Smooth muscle cell (in vitro differentiated cells): Measurements from ENCODE around the gene RAB3IL1. TPM values are rescaled to one million over a fixed set of nuclear protein-coding genes. Genes with fewer than 3 reads are reported as not detected.

Experiments
- DNase-seq: peaks from one replicate; lab custom pipeline; 2025; ENCODE audit not compliant: unreplicated experiment; lab: John Stamatoyannopoulos, UW
- H2AFZ ChIP-seq: fragments of 200-600 bp; sonication (generic); 2 replicates; pipeline ENCODE4 v1.6.0; 2016; ENCODE audit warnings: antibody characterized with exemption, low read depth, mild to moderate bottlenecking
- H3F3A ChIP-seq: fragments of 200-600 bp; sonication (generic); 2 replicates; pipeline ENCODE4 v1.6.0; 2017; ENCODE audit warnings: antibody characterized with exemption, low read depth
- H3K27ac ChIP-seq: fragments of 200-600 bp; sonication (generic); 2 replicates; pipeline ENCODE4 v1.5.1; 2016; ENCODE audit warnings: low read depth, mild to moderate bottlenecking
- H3K27me3 ChIP-seq: fragments of 200-600 bp; sonication (generic); 2 replicates; pipeline ENCODE4 v1.6.1; 2016; ENCODE audit warnings: low read depth, mild to moderate bottlenecking
- H3K36me3 ChIP-seq: fragments of 200-600 bp; sonication (generic); 2 replicates; pipeline ENCODE4 v1.5.1; 2016; ENCODE audit warnings: low read depth
- H3K4me1 ChIP-seq: fragments of 200-600 bp; sonication (generic); 2 replicates; pipeline ENCODE4 v1.5.1; 2016; ENCODE audit warnings: low read depth
- H3K4me2 ChIP-seq: fragments of 200-600 bp; sonication (generic); 2 replicates; pipeline ENCODE4 v1.6.0; 2016; ENCODE audit warnings: mild to moderate bottlenecking
- H3K4me3 ChIP-seq: fragments of 200-600 bp; sonication (generic); 2 replicates; pipeline ENCODE4 v1.5.1; 2016; ENCODE audit warnings: mild to moderate bottlenecking
- H3K79me2 ChIP-seq: fragments of 200-600 bp; sonication (generic); 2 replicates; pipeline ENCODE4 v1.6.0; 2016; ENCODE audit warnings: low read depth, mild to moderate bottlenecking
- H3K9ac ChIP-seq: fragments of 200-600 bp; sonication (generic); 2 replicates; pipeline ENCODE4 v1.6.0; 2016; ENCODE audit warnings: low read depth
- H3K9me3 ChIP-seq: fragments of 200-600 bp; sonication (generic); replicated peaks from 2 replicates; pipeline ENCODE4 v1.5.1; 2016; ENCODE audit warnings: low read depth
- H4K20me1 ChIP-seq: fragments of 200-600 bp; sonication (generic); 2 replicates; pipeline ENCODE4 v1.6.0; 2016; ENCODE audit warnings: low read depth
- CTCF ChIP-seq: fragments of 200-600 bp; sonication (generic); IDR thresholded peaks from 2 replicates; pipeline ENCODE4 v1.5.1; 2017; ENCODE audit warnings: borderline replicate concordance, mild to moderate bottlenecking, antibody characterized with exemption; ENCODE audit not compliant: insufficient read depth, poor library complexity, severe bottlenecking
- WGBS: methylation state at CpG from one replicate; pipeline ENCODE4 v1.1.7; 2016; ENCODE audit warnings: low lambda C conversion rate; 5-methylcytosine and 5-hydroxymethylcytosine counted together
- polyA plus RNA-seq: library from polyadenylated mRNA; unstranded; fragments of >200 nt; fragmentation: Nextera tagmentation; extraction: Ambion mirVana; gene quantifications from 2 replicates; pipeline ENCODE4 v1.2.1, GENCODE V29; 2016
- total RNA-seq: library from RNA; depleted of rRNA; stranded (reverse); fragments of >200 nt; gene quantifications from 2 replicates; pipeline ENCODE4 v1.2.3, GENCODE V29; 2014

RAB3IL1 gene
- total and polyA plus RNA-seq, 2 experiments from 2014 or later = 4.9 to 11.6 TPM

GRCh38 chr11:61872935-61873565 is 44.3 kb downstream of the RAB3IL1 start:
- Histone ChIP-seq H4K20me1 (no peaks in the 10 kb centered on the region), H3F3A (no peaks in the 10 kb centered on the region), H3K36me3 (no peaks in the 10 kb centered on the region), H3K9ac (no peak overlapping the region), H3K79me2 (no peaks in the 10 kb centered on the region), H2AFZ (no peak overlapping the region), H3K4me3 (no peak overlapping the region), H3K27me3 (no peaks in the 10 kb centered on the region), H3K9me3 (no peaks in the 10 kb centered on the region), H3K4me1 (peaks cover 12% of the 10 kb centered on the region), H3K4me2 (no peak overlapping the region), H3K27ac (no peak overlapping the region)
- 90% methylated on average over 20 of the region's 20 CpGs for WGBS
- no peak for DNase-seq
- TF ChIP-seq CTCF = no peak

GRCh38 chr11:61871158-61871597 is 46.2 kb downstream of the RAB3IL1 start:
- peak; percentile 51 for DNase-seq
- Histone ChIP-seq H4K20me1 (no peaks in the 10 kb centered on the region), H3K4me3 (peak overlapping the region; percentile 28), H3K4me1 (peaks cover 12% of the 10 kb centered on the region), H3K4me2 (peak overlapping the region; percentile 78), H3K27ac (no peak overlapping the region), H3K9ac (no peak overlapping the region), H3F3A (peaks cover 4% of the 10 kb centered on the region), H3K9me3 (no peaks in the 10 kb centered on the region), H2AFZ (no peak overlapping the region), H3K36me3 (no peaks in the 10 kb centered on the region), H3K79me2 (no peaks in the 10 kb centered on the region), H3K27me3 (no peaks in the 10 kb centered on the region)
- peak; percentile 90 for TF ChIP-seq CTCF
- WGBS = 5% methylated on average over 24 of the region's 24 CpGs

DNA sequence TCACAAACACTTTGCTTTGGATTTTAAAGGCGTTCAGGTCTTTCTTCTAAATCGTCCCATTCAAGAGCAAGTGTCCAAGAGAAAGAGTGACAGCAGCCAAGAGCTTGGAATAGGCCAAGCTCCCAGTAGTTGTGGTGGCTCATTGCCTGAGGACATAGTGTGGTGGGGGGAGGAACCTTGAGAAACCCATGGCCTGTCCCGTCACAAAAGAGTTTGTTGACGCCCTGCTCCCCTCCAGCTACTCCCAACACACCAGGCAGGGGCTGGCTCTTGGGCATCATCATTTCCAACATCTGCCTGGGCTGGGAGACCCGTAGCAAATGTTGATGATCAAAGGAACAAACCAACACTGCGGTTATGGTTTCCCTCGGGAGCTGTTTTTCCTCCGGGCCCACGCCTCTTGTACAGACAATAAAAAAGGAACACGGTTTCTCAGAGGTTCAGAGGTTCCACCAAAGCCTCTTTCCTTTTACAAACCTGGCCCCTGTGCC is 46.8 kb downstream of the RAB3IL1 start:
- H3K4me3 ChIP-seq = no peak overlapping the region
- peaks cover 4% of the 10 kb centered on the region for H3F3A ChIP-seq
- no peak for DNase-seq
- no peak overlapping the region for H3K27ac ChIP-seq
- H3K4me2 ChIP-seq = peak overlapping the region; percentile 78
- H2AFZ ChIP-seq = no peak overlapping the region
- H3K27me3 ChIP-seq = no peaks in the 10 kb centered on the region
- no peak overlapping the region for H3K9ac ChIP-seq
- H3K4me1 ChIP-seq = peaks cover 12% of the 10 kb centered on the region
- H3K79me2 ChIP-seq = no peaks in the 10 kb centered on the region
- no peaks in the 10 kb centered on the region for H3K9me3 ChIP-seq
- no peak for TF ChIP-seq CTCF
- no peaks in the 10 kb centered on the region for H4K20me1 ChIP-seq
- H3K36me3 ChIP-seq = no peaks in the 10 kb centered on the region
- WGBS = 60% methylated on average over 10 of the region's 10 CpGs
